Midbrain (tissue), 1 donor: ENCODE data around the gene PIERCE2.
"Not testable (repeated sequence)": the region's sequence is repeated elsewhere in the genome, so short reads cannot be mapped to it uniquely, and the experiment has no call there.

Experiments
- DNase-seq: peaks from one replicate; lab custom pipeline; 2025; lab: John Stamatoyannopoulos, UW

PIERCE2 gene

GRCh38 chr15:55434989-55435825 is 26.9 kb downstream of the PIERCE2 start:
- DNase-seq, result peak; percentile 40

DNA sequence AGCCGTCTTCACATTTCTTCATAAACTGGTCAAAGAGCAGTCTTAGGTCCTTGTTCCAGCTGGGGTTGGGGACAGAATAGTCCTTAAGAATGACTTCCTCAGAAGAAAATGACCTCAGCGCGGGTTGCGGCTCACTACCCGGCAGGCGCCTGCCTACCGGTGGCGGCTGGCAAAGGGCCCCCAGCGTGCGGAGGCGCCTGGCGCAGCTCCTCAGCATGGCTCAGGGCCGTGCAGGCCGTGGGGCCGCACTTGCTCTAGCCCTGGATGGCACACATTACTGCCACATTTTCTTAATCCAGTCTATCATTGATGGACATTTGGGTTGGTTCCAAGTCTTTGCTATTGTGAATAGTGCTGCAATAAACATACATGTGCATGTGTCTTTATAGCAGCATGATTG is 34.8 kb downstream of the PIERCE2 start:
- DNase-seq, result not testable (repeated sequence)

- not testable (repeated sequence) for DNase-seq
Observed at GRCh38 chr15:55445936-55446335, 37.6 kb downstream of the PIERCE2 start.

- not testable (repeated sequence) for DNase-seq
Observed at GRCh38 chr15:55446379-55447029, 38.2 kb downstream of the PIERCE2 start.

DNA sequence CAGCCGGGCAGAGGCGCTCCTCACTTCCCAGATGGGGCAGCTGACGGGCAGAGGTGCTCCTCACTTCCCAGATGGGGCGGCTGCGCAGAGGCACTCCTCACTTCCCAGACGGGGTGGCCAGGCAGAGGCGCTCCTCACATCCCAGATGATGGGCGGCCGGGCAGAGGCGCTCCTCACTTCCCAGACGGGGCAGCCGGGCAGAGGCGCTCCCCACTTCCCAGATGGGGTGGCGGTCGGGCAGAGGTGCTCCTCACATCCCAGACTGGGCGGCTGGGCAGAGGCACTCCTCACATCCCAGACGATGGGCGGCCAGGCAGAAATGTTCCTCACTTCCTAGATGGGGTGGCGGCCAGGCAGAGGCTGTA is 38.7 kb downstream of the PIERCE2 start:
- not testable (repeated sequence) for DNase-seq

- no peak for DNase-seq
Observed at GRCh38 chr15:55457401-55458022, 49.2 kb downstream of the PIERCE2 start.

GRCh38 chr15:55461447-55461846 is 53.2 kb downstream of the PIERCE2 start:
- no peak for DNase-seq

DNA sequence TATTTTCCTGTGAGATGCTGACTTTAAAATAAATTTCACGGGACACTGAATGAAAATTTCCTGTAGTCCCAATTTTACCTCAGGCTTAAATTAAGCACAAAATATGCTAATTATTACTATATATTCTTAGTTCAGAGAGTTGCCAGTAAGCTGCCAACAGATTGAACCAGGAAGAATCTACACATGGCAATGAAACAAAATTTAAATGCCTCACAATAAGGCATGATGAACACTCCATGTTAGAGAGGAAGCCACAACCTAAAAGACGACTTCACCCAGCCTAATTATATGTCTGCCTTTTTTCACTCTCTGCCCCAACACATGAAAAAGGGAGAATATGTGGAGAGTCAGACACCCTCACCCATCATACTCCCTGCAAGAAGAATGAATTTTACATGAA is 60.0 kb downstream of the PIERCE2 start:
- DNase-seq, result no peak
